ENCODE results near the gene SULT1A3.
"Not testable (repeated sequence)": the region's sequence is repeated elsewhere in the genome, so short reads cannot be mapped to it uniquely, and the experiment has no call there.

Gene SULT1A3

DNA sequence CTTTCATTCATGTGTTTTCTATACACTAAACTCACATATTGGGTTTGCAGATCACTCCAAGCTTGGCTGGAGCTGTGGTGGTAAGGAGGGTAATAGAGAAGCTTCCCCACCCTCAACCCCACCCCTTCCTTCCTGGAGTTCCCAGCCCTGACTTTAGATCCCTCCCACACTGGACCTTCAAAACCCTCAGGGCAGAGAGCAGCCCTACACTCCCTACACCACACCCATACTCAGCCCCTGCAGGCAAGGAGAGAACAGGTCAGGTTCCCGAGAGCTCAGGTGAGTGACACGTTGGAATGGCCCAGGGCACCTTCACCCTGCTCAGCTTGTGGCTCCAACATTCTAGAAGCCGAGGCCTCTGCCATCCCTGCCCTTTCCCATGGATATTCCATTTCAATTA is at the start of gene SULT1A3:
TSS of gene SULT1A3 (plus strand) at position 207 of the 400 bp plus-strand sequence. CDS start 1,474 bp downstream, outside the sequence.
- not testable (repeated sequence) for DNase-seq

DNA sequence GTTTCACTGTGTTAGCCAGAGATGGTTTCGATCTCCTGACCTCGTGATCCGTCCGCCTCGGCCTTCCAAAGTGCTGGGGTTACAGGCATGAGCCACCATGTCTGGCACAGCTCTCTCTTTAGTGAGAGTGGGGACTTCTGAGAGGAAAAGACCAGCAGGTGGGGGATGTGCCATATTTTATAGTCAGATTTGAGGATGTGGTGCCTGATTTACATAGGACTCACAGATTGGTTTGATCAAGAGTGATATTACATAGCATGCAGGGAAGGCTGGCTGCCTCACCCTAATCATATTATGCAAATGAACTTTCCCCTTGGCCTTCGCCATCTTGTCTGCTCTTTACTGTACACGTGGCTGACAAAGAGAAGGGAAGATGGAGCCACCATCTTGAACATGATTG is 48.0 kb upstream of the SULT1A3 start:
- no peak for DNase-seq

DNA sequence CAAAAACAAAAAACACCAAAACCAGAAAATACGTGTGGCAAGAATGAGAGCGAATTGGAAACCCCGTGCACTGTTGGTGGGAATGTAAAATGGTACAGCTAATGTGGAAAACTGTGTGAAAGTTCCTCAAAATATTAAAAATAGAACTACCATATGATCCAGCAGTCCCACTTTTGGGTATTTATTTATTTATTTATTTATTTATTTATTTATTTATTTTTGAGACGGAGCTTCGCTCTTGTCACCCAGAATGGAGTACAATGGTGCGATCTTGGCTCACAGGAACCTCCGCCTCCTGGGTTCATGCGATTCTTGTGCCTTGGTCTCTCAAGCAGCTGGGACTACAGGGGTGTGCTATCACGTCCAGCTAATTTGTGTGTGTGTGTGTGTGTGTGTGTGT is 46.5 kb upstream of the SULT1A3 start:
- no peak for DNase-seq

DNA sequence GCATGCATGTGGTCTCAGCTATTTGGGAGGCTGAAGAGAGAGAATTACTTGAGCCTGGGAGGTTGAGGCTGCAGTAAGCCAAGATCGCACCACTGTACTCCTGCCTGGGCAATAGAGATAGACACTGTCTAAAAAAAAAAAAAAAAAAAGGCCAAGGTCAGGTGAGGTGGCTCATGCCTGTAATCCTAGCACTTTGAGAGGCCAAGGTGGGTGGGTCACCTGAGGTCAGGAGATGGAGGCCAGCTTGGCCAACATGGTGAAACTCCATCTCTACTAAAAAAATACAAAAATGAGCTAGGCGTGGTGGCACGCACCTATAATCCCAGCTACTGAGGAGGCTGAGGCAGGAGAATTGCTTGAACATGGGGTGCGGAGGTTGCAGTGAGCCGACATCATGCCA is 43.9 kb upstream of the SULT1A3 start:
- DNase-seq: no peak

DNA sequence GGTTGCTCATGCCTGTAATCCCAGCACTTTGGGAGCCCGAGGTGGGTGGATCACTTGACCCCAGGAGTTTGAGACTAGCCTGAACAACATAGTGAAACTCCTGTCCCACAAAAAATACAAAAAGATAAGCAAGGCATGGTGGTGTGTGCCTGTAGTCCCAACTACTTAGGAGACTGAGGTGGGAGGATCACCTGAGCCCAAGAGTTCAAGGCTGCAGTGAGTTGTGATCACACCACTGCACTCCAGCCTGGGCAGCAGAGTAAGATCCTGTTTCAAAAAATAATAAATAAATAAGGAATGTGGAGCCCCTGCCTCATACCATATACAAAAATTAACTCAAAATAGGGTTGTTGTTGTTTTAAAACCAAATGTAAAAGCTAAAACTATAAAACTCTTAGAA is 41.8 kb upstream of the SULT1A3 start:
- no peak for DNase-seq

DNA sequence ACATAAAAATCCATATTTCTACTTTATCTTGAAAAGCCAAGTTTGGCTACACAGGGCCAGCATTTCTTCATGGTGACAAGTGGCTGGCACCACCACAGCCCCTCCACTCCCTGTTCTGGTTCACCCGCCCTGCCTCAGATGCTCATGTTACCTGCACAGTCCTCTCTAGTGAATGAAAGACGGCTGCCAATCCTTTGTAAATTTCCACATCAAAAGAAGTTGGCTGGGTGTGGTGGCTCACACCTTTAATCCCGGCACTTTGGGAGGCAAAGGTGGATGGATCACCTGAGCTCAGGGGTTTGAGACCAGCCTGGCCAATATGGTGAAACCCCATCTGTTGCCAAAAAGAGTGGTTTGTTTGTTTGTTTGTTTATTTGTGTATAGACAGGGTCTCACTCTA is 35.5 kb upstream of the SULT1A3 start:
- no peak for DNase-seq

DNA sequence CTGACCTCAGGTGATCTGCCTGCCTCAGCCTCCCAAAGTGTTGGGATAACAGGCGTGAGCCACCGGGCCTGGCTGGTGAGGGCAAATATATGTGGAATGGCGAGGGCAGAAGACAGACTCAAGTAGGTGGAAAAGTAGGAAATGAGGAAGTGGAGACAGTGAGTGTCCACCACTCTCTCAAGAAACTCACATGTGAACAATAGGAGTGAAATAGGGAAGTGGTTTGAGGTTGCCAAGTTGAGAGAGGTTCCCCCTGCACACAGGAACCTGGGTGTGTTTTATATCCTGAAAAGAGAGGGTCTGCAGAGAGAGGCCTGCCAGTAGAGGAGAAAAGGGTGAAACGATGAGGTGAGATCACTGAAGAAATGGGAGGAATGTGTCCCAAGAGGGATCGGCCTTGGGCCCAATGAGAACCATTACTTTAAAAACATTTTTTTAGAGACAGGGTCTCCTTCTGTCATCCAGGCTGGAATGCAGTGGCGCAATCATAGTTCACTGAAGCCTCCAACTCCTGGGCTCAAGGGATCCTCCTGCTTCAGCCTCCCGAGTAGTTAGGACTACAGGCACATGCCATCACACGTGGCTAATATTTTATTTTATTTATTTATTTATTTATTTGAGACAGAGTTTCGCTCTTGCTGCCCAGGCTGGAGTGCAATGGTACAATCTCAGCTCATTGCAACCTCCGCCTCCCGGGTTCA is 32.7 kb upstream of the SULT1A3 start:
- no peak for DNase-seq

DNA sequence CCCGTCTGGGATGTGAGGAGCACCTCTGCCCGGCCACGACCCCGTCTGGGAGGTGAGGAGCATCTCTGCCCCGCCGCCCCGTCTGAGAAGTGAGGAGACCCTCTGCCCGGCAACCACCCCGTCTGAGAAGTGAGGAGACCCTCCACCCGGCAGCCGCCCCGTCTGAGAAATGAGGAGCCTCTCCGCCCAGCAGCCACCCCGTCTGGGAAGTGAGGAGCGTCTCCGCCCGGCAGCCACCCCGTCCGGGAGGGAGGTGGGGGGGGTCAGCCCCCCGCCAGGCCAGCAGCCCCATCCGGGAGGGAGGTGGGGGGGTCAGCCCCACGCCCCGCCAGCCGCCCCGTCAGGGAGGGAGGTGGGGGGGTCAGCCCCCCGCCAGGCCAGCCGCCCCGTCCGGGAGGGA is 30.3 kb upstream of the SULT1A3 start:
- DNase-seq: not testable (repeated sequence)

DNA sequence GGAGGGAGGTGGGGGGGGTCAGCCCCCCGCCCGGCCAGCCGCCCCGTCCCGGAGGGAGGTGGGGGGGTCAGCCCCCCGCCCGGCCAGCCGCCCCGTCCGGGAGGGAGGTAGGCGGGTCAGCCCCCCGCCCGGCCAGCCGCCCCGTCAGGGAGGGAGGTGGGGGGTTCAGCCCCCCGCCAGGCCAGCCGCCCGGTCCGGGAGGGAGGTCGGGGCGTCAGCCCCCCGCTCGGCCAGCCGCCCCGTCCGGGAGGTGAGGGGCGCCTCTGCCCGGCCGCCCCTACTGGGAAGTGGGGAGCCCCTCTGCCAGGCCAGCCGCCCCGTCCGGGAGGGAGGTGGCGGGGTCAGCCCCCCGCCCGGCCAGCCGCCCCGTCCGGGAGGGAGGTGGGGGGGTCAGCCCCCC is 29.6 kb upstream of the SULT1A3 start:
- DNase-seq: not testable (repeated sequence)

DNA sequence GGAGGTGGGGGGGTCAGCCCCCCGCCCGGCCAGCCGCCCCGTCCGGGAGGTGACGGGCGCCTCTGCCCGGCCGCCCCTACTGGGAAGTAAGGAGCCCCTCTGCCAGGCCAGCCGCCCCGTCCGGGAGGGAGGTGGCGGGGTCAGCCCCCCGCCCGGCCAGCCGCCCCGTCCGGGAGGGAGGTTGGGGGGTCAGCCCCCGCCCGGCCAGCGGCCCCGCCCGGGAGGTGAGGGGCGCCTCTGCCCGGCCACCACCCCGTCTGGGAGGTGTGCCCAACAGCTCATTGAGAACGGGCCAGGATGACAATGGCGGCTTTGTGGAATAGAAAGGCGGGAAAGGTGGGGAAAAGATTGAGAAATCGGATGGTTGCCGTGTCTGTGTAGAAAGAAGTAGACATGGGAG is 28.9 kb upstream of the SULT1A3 start:
- DNase-seq: not testable (repeated sequence)

DNA sequence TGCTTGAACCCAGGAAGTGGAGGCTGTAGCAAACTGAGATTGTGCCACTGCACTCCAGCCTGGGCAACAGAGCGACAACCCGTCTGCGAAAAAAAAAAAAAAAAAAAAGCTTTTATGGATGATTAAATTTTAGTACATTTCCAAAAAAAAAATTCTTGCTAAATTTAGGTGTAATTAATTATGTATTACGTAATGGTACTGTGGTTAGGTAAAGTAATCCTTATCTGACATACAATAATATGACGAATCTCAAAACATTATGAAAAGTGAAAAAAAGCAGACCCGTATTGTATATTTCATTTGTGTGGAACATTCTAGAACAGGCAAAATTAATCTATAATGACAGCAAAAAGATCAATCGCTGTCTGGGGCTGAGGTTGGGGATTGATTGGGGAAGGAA is 26.0 kb upstream of the SULT1A3 start:
- DNase-seq: no peak

DNA sequence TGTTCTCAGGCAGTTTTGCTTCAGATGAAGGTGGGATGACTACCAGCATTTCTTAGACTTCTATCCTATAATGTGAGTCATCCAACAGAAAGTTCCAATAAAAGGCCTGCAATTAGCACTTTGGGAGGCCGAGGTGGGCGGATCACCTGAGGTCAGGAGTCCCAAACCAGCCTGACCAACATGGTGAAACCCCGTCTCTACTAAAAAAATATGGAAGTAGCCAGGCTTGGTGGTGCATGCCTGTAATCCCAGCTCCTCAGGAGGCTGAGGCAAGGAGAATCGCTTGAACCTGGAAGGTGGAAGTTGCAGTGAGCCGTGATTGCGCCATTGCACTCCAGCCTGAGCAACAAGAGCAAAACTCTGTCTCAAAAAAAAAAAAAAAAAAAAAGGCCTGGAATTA is 22.2 kb upstream of the SULT1A3 start:
- not testable (repeated sequence) for DNase-seq

DNA sequence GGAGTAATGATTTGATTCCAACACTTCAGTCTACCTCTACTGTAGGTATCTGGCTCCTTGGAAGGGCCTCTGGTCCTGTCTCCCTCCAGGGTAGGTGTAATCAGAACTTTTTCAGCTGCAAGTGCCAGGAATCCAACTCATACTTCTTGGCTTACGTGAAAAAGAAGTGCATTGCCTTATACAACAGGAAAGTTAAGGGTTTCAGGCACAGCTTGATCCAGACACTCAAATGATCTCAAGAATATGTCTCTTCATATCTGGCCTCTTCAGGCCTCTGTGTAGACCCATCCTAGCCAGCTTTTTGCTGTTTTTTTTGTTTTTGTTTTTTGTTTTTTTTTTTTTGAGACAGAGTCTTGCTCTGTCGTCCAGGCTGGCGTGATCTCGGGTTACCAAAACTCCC is 19.9 kb upstream of the SULT1A3 start:
- no peak for DNase-seq

DNA sequence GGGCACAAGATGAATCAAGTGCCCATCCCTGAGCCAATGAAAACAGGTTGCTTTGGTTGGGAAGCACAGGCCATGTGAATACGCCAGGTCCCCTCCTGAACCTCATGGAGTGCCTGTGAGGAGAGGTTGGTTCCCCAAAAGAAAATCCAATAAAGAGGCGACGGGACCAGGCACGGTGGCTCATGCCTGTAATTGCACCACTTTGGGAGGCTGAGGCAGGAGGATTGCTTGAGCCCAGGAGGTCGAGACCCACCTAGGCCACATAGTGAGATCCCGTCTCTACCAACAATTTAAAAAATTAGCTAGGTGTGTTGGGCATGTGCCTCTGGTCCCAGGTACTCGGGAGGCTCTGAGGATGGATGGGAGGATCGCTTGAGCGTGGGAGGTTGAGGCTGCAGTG is 19.1 kb upstream of the SULT1A3 start:
- DNase-seq: no peak

DNA sequence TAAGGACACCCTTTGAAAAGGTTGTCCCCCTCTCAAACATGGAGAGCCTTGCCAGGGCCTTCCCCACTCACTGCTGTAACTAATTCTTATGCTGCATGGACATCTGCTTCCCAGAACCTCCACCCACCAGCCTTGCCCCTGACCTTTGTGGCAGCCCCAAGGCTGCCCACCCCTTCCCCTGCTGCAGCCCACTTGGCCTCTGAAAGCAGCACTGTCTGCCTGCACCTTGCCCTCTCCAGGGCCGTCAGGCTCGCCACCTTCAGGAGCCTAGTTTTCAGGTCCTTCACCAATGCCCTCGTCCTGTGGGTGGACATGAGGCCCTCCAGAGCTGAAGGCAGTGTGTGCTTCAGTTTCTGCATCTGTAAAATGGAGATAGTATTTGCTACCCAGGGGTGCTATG is 18.3 kb upstream of the SULT1A3 start:
- DNase-seq: no peak

DNA sequence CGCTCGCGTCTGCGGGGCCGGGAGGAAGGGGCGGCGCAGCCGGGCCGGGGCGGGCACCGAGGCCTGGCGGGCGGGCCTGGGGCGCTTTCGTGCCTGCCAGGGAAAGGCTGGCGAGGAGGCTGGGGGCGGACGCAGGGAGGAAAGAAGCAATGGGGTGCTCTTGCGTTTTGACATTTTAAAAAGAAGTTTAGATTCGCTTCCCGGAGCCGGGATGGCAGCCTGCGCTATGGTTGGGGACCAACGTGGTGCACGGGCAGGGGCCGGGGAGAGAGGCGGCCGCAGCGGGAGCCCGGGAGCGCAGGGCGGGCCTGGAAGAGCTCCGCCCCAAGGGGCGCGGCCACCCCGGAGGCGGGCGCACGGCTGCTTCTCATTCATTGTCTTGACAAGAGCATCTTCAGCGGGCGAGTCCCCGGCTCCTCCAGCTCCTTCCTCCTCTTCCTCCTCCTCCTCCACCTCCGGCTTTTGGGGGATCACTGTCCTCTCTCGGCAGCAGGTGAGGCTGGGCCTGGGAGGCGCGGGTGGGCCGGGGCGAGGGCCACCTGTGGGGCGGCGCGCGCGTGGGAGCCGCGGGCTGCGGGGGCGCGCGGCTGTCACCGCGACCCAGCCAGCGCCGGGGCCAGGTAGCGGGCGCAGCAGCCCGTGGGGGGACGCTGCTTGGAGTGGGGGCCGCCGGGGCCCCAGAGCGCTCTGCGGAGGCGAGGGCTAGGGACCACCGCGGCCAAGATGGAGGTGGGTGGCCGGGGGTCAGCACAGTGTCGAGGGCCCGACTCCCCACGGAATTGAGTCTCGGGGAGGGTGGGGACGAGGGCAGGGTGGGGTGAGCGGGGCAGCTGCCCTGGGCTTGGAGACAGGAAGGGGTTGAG is 15.6 kb upstream of the SULT1A3 start, which contains the start of gene CORO1A:
TSS of gene CORO1A (plus strand) at position 370 of the 863 bp plus-strand sequence. CDS start 1,608 bp downstream, outside the sequence.
- peak; percentile 85 for DNase-seq

DNA sequence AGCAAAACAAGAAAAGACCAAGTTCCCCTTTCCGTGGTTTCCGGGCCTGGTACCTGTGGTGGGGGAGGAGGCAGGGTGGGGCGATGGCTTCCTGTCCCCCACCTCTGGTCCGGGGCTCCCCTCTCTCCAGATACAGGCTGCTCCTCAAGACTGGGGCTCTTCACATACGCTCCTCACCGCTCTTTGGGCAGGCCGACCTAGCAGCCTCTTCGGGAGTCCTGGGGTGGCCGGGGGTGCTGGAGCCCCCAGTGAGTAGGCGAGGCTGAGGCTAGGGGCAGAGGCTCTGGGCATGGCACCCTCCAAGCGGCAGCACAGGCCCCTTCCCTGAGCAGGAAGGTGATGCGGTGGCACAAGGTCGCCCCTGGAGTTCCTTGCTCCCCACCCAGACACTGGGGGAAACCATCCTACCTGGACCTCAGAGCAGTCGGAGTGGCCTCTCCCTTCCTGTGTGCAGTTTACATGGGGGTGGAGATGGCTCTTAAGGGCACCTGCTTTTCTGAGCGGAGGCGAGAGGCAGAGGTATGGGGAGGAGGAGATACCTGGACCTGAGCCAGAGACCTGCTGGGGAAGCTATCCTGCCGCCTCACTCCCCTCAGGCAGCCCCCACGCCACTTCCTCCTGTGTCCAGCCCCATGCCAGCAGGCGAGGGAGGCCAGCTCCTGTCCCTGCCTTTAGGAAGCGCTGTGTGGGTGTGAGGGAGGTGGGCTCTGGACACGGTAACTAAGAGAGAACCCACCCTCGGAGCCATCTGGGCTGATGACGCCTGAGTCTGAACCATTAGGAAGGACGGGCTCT is 14.8 kb upstream of the SULT1A3 start:
- DNase-seq: peak; percentile 65

DNA sequence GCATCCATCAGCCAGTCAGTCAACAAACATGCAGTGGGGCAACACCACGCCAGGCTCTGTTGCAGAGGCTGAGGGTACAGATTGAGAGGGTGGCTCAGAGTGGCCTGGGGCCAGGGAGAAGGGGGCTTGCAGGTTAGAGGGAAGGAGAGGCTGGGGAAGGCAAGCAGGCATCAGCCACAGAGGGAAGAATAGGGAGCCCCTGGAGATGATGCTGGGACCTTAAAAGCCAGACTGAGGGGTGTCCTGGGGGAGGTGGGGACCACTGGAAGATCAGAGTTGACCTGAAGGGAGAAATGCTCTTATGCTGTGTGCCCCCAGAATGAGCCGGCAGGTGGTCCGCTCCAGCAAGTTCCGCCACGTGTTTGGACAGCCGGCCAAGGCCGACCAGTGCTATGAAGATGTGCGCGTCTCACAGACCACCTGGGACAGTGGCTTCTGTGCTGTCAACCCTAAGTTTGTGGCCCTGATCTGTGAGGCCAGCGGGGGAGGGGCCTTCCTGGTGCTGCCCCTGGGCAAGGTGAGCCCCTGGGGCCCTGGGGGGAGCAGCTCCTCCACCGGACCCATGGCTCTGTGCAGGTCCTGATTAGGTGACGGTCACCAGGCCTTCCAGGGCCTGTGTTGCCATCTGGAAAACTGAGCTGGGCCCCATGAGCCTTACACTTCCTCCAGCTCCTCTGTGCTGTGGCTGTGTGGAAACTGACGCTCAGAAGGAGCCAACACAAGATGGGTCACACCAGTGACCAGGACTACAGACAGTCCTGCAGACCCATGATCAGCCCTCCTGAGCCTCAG is 14.0 kb upstream of the SULT1A3 start:
- DNase-seq: peak; percentile 32

DNA sequence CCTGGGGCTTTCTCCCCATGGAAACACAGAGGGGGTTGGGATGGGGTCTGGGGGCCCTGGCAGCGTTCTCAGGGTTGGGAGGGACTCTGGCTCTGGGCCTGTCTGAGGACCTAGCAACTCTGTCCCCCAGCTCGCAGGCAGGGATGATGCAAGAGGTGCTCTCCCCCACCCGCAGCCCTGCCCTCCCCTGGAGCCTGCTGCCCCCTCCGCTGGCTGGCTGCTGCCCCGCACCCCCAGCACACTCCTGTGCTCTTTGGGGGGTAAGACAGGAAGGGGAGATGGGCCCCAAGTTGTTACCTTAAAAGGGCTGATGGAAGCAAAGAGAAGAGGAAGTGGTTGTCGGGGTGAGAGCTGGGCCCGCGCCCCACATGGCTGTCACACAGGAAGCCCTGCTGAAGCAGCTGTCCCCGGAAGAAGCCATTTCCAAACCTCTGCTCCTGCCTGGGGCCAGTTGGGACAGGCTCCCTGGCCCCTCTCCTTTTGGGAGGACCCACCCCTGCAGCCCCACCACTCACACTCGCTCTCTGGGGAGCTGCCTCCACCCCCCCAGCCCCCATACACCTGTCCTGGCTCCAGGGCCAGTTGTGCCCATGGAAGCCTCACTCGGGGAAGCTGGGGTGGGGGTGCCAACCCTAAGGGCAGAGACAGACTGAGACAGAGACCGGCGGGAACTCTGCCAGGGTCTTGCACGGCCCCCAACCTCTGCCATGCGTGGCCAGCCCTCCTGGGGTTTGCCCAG is 13.2 kb upstream of the SULT1A3 start:
- peak; percentile 81 for DNase-seq

DNA sequence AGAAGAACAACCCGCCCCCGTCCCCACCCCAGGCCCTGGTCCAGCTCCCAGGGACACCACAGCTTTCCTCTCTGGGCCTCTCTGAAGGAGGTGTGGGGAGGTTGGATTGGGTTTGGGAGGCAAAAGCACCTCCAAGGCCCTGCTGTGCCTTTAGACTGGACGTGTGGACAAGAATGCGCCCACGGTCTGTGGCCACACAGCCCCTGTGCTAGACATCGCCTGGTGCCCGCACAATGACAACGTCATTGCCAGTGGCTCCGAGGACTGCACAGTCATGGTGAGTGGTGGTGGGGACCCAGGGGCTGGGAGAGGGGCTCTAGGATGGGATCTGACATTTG is 12.6 kb upstream of the SULT1A3 start:
- no peak for DNase-seq

DNA sequence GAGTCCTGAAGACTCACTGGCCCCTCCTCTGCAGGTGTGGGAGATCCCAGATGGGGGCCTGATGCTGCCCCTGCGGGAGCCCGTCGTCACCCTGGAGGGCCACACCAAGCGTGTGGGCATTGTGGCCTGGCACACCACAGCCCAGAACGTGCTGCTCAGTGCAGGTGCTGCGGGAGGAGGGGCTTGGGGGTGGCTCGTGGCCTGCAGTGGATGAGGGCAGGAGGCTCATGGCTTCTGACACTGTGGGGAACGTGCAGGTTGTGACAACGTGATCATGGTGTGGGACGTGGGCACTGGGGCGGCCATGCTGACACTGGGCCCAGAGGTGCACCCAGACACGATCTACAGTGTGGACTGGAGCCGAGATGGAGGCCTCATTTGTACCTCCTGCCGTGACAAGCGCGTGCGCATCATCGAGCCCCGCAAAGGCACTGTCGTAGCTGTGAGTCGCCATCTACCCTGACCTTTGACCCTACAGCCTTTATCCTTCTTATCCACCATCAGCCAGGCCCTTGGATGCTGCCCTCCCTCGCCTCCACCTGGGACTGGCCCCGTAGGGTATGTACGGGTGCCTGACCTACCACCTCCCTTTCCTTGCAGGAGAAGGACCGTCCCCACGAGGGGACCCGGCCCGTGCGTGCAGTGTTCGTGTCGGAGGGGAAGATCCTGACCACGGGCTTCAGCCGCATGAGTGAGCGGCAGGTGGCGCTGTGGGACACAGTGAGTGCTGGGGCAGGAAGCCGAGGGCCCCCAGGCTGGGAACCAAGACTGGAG is 12.1 kb upstream of the SULT1A3 start:
- peak; percentile 91 for DNase-seq

Data from stimulated activated CD4-positive, alpha-beta T cell treated with anti-CD3 and anti-CD28 coated beads, Interleukin-4, amount 100 ng/mL, for 24 hours (primary cell).